Coronary artery (tissue), 2 donors: ENCODE results near the gene ABCC12.
"Not testable (repeated sequence)": the region's sequence is repeated elsewhere in the genome, so short reads cannot be mapped to it uniquely, and the experiment has no call there.

Source experiments
- DNase-seq: peaks from one replicate; pipeline ENCODE4 v3.0.0-alpha.2; 2017; ENCODE audit warnings: low spot score
- H3K27ac ChIP-seq, 2 donors: fragments of 200-600 bp; sonication (generic); one replicate each; pipeline ENCODE4 v1.5.1; 2016 to 2019
- H3K4me3 ChIP-seq: fragments of 200-600 bp; sonication (generic); 2 replicates; pipeline ENCODE4 v1.5.1; 2016; ENCODE audit warnings: mild to moderate bottlenecking, moderate library complexity
- TF ChIP-seq, protein P1 (sequence below): fragments of 200-600 bp; sonication (generic); IDR thresholded peaks from one replicate; pipeline ENCODE4 v1.5.1; 2019; ENCODE audit warnings: antibody characterized with exemption

Gene ABCC12

DNA sequence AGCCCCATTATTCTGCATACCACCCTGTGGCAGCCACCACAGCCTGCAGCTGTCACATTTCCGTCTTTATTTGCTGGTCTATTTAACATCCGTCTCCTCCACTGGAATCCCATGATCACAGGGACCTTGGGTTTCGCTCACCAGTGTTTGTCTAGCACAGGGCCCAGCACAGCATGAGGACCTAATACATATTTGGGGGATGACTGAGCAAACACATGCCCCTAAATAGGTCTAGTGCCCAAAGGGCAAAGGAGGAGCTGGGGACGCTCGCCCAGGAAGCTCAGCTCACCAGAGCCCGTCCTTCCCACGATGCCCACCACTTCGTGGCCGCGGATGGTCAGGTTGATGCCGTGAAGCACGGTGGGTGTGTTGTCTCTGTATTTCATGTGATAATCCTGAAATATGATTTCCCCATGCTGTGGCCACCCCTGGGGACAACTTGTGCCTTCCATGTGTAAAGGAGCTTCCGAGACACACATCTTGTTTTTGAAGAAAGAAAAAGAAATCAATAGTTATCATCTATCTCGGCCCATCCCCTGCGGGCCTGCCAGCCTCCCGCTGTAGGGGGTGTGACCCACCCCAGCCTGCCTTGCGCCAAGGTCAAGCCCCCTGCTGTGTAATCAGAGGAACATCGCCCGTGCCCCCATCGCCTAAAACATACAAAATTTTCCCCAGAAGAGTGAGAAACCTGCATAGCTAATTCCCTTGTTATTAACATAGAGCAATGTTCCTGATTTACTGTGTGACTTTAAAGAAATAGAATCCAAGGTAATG lies 21.0 kb upstream of the ABCC12 start:
- Histone ChIP-seq H3K27ac (no peak overlapping the region), H3K4me3 (no peak overlapping the region)
- TF ChIP-seq, protein P1, sequence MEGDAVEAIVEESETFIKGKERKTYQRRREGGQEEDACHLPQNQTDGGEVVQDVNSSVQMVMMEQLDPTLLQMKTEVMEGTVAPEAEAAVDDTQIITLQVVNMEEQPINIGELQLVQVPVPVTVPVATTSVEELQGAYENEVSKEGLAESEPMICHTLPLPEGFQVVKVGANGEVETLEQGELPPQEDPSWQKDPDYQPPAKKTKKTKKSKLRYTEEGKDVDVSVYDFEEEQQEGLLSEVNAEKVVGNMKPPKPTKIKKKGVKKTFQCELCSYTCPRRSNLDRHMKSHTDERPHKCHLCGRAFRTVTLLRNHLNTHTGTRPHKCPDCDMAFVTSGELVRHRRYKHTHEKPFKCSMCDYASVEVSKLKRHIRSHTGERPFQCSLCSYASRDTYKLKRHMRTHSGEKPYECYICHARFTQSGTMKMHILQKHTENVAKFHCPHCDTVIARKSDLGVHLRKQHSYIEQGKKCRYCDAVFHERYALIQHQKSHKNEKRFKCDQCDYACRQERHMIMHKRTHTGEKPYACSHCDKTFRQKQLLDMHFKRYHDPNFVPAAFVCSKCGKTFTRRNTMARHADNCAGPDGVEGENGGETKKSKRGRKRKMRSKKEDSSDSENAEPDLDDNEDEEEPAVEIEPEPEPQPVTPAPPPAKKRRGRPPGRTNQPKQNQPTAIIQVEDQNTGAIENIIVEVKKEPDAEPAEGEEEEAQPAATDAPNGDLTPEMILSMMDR: no peak
- DNase-seq: no peak

DNA sequence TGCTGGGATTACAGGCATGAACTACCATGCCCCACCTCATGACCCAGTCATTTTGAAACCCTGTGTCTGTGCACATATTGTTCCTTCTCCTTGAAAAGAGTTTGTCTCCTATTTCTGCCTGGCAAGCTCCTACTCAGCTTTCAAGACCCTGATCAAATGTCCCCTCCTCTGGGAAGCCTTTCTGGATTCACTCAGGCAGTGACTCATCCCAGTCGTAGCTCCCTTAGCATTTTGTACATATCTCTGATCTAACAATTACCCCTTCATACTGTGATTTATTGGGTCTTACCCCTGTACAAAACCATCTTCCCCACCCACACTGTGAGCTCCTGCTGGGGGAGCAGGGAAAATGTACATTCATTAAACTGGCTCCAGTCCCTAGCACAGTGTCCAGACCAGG lies 18.1 kb upstream of the ABCC12 start:
- no peak for DNase-seq
- H3K4me3 ChIP-seq: no peak overlapping the region
- no peak overlapping the region for H3K27ac ChIP-seq
- TF ChIP-seq, protein P1: no peak

DNA sequence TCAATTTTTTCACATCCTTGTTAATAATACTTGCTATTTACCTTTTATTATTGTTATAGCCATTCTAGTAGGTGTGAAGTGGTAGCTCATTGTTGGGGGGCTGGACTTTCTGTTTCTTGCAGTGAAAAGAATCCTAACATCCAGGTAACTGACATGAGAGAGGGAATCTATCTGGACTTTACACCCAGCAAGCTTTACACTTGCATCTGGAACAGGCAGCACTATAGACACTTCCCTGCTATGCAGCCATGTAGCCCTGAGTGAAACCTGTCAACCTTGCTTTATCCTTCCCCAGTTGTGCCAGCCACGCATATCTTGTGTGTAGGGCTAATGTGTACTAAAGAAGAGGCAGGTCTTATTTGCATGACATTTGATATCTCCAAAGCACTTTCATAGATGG lies 16.9 kb upstream of the ABCC12 start:
- Histone ChIP-seq H3K27ac (no peak overlapping the region), H3K4me3 (no peak overlapping the region)
- TF ChIP-seq, protein P1: no peak
- no peak for DNase-seq

DNA sequence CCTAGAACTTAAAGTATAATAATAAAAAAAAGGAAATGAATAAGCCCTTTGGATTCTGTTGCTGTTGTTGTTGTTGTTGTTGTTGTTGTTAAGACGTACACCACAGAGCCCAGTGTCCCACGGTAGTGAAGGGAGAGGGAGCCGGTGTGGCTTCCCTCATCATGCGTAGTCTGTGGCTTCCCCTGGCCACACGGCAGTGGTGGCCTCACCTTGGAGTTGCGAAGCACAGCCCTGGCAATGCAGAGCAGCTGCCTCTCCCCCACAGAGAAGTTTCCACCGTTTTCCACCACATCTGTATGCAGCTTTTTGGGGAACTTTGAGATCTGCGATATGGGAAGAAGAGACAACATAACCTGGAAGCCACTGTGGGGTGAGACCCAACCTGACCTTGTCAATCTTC lies 14.1 kb upstream of the ABCC12 start:
- DNase-seq: no peak
- Histone ChIP-seq H3K4me3 (no peak overlapping the region), H3K27ac (no peak overlapping the region)
- TF ChIP-seq, protein P1: no peak

DNA sequence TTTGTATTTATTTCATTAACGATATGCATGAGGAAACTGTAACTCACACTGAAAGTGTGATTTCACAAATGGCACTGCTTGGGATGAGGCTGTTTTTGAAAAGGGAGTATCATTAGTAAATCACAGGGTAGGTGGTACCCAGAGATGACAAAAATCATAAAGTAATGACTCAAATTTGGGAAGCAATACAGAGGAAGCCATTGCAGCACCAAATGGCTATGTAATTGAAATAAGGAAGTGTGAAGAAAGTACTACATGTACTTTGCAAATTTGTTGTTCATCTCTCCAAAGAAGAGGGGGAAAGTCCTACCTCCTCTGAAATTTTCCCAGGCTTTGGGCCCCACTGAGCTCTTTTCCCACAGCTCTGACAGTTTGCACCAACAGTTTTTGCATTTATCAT lies 12.3 kb upstream of the ABCC12 start:
- no peak overlapping the region for H3K4me3 ChIP-seq
- TF ChIP-seq, protein P1: no peak
- H3K27ac ChIP-seq: no peak overlapping the region
- no peak for DNase-seq

DNA sequence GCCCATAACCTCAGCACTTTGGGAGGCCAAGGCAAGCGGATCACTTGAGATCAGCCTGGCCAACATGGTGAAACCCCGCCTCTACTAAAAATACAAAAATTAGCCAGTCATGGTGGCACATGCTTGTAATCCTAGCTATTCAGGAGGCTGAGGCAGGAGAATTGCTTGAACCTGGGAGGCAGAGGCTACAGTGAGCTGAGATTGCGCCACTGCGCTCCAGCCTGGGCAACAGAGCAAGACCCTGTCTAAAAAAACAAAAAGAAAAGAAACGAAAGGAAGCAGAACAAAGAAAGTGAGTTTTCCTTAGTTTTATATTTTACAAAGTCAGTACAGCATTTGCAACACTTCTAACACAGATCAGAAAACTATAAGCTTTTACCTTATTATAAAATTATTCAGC lies 10.8 kb upstream of the ABCC12 start:
- DNase-seq, H3K4me3 ChIP-seq, H3K27ac ChIP-seq: not testable (repeated sequence)

DNA sequence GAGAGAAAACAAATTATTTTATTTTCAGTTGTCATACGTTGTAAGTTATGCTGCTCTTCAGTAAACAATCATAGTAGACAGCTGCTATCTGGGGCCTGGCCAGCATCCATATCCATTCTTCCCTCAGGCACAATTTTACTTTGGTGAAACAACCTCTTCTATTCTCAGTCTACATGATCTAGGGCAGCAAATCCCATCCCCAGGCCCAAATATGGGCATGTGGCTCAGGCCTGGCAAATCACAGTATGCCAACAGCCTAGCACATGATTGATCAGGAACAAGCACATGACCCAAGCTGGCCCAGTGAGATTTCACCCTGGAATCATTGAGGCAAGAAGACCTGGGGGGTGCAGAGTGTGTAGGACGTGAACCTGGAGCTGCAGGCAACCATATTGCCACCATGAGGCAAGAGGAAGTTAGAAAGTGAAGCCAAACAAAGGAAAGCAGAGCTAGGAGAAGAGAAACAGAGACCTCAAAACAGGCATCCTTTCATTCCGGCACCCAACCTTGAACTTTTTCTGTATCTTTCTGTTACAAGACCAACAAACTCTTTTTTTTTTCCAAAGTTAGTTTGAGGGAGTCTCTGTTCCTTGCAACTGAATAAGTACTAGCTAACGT lies 10.3 kb upstream of the ABCC12 start:
- no peak overlapping the region for H3K27ac ChIP-seq
- H3K4me3 ChIP-seq: no peak overlapping the region
- TF ChIP-seq, protein P1: no peak
- no peak for DNase-seq
